Epithelial cell of esophagus (primary cell): ENCODE measurements around the gene EPHB3.

Experiments
- DNase-seq: peaks from one replicate; pipeline ENCODE4 v3.0.0; 2010; ENCODE audit warnings: low read depth
- H3K4me3 ChIP-seq: 2 replicates; pipeline ENCODE4 v1.5.1; 2011; ENCODE audit warnings: mild to moderate bottlenecking, low read length, control low read depth
- CTCF ChIP-seq: IDR thresholded peaks from 2 replicates; pipeline ENCODE4 v1.5.1; 2011; ENCODE audit warnings: low read depth, mild to moderate bottlenecking, low read length, control low read depth, inconsistent platforms; ENCODE audit not compliant: insufficient read depth; ENCODE audit errors: missing control alignments

Gene EPHB3

GRCh38 chr3:184576457-184577240 lies 15.1 kb downstream of the EPHB3 start:
- no peak overlapping the region for H3K4me3 ChIP-seq
- no peak for TF ChIP-seq CTCF
- DNase-seq, result no peak

- H3K4me3 ChIP-seq, result no peak overlapping the region
- DNase-seq, result no peak
- no peak for TF ChIP-seq CTCF
These were observed 16.0 kb downstream of the EPHB3 start for GRCh38 chr3:184577546-184577945.

- DNase-seq, result no peak
- no peak overlapping the region for H3K4me3 ChIP-seq
- no peak for TF ChIP-seq CTCF
These were observed 16.6 kb downstream of the EPHB3 start for GRCh38 chr3:184578218-184578617.

- H3K4me3 ChIP-seq, result no peak overlapping the region
- DNase-seq, result no peak
These were observed 17.2 kb downstream of the EPHB3 start for GRCh38 chr3:184578822-184579221.

GRCh38 chr3:184579513-184579912 lies 17.9 kb downstream of the EPHB3 start:
- TF ChIP-seq CTCF, result no peak
- DNase-seq, result no peak
- H3K4me3 ChIP-seq, result no peak overlapping the region

More at GRCh38 chr3:184578822-184579221, 17.2 kb downstream of the EPHB3 start:
- no peak for TF ChIP-seq CTCF

- TF ChIP-seq CTCF, result no peak
- no peak for DNase-seq
- H3K4me3 ChIP-seq, result no peak overlapping the region
These were observed 18.8 kb downstream of the EPHB3 start for GRCh38 chr3:184580376-184580775.

GRCh38 chr3:184581331-184581855 lies 19.8 kb downstream of the EPHB3 start:
- no peak overlapping the region for H3K4me3 ChIP-seq
- DNase-seq, result no peak
- TF ChIP-seq CTCF, result no peak
